Caki2 (cell line): Measurements from ENCODE around the gene CERS6. TPM values are rescaled to one million over a fixed set of nuclear protein-coding genes. Genes with fewer than 3 reads are reported as not detected.
"Not testable (repeated sequence)": the region's sequence is repeated elsewhere in the genome, so short reads cannot be mapped to it uniquely, and the experiment has no call there.

ENCODE experiments used
- DNase-seq: peaks from one replicate; pipeline ENCODE4 v3.0.0-alpha.2; 2015; ENCODE audit warnings: low read depth
- in situ Hi-C: cut with HindIII; loops from 2 replicates; pipeline ENCODE4 v1.10.0; 2016; ENCODE audit warnings: low sequenced_read_pairs, low pct_unique_long_range_greater_than_20kb, mixed read lengths
- total RNA-seq: library from RNA; depleted of rRNA; stranded (reverse); fragments of >200 nt; shearing (Covaris generic); gene quantifications from 2 replicates; pipeline ENCODE4 v1.2.3, GENCODE V29; 2014; ENCODE audit warnings: low replicate concordance

Gene CERS6
- total RNA-seq, 1 experiment from 2014 or later = 7.2 TPM

GRCh38 chr2:168635065-168635577, 179.0 kb downstream of the CERS6 start:
- DNase-seq = no peak
- in situ Hi-C loops = no loop called here

GRCh38 chr2:168639018-168639417, 182.9 kb downstream of the CERS6 start:
- no peak for DNase-seq
- in situ Hi-C loops = no loop called here

GRCh38 chr2:168639441-168639898, 183.4 kb downstream of the CERS6 start:
- DNase-seq = no peak
- in situ Hi-C loops = no loop called here

- in situ Hi-C loops = no loop called here
- no peak for DNase-seq
Measured at GRCh38 chr2:168640039-168640438, 184.0 kb downstream of the CERS6 start.

GRCh38 chr2:168641636-168642035, 185.6 kb downstream of the CERS6 start:
- in situ Hi-C loops = no loop called here
- no peak for DNase-seq

- in situ Hi-C loops = no loop called here
- DNase-seq = no peak
Measured at GRCh38 chr2:168642873-168643272, 186.8 kb downstream of the CERS6 start.

GRCh38 chr2:168643979-168644378, 187.9 kb downstream of the CERS6 start:
- no peak for DNase-seq
- in situ Hi-C loops = no loop called here

GRCh38 chr2:168645696-168646338, 189.7 kb downstream of the CERS6 start:
- no peak for DNase-seq
- in situ Hi-C loops = no loop called here

- in situ Hi-C loops = no loop called here
- DNase-seq = no peak
Measured at GRCh38 chr2:168649105-168649504, 193.0 kb downstream of the CERS6 start.

- DNase-seq = no peak
- in situ Hi-C loops = no loop called here
Measured at GRCh38 chr2:168649562-168649961, 193.5 kb downstream of the CERS6 start.

GRCh38 chr2:168650139-168650538, 194.1 kb downstream of the CERS6 start:
- in situ Hi-C loops = no loop called here
- no peak for DNase-seq

GRCh38 chr2:168650781-168651180, 194.7 kb downstream of the CERS6 start:
- in situ Hi-C loops = no loop called here
- DNase-seq = no peak

- in situ Hi-C loops = no loop called here
- no peak for DNase-seq
Measured at GRCh38 chr2:168652997-168653921, 197.2 kb downstream of the CERS6 start.

- in situ Hi-C loops = no loop called here
- DNase-seq = no peak
Measured at GRCh38 chr2:168654705-168655104, 198.6 kb downstream of the CERS6 start.

- DNase-seq = no peak
- in situ Hi-C loops = no loop called here
Measured at GRCh38 chr2:168655207-168655606, 199.1 kb downstream of the CERS6 start.

- in situ Hi-C loops, DNase-seq: not testable (repeated sequence)
Measured at GRCh38 chr2:168657378-168657777, 201.3 kb downstream of the CERS6 start.

GRCh38 chr2:168658706-168659105, 202.6 kb downstream of the CERS6 start:
- DNase-seq = no peak
- in situ Hi-C loops = no loop called here

GRCh38 chr2:168660870-168661862, 205.1 kb downstream of the CERS6 start:
- DNase-seq = no peak
- in situ Hi-C loops = no loop called here
